Panc1 (cell line): ENCODE results near the gene ZIM2.

Experiments used
- POLR2AphosphoS5 ChIP-seq: IDR thresholded peaks from 2 replicates; pipeline ENCODE4 v1.6.1; 2012; ENCODE audit warnings: mild to moderate bottlenecking, low read depth, low read length, moderate library complexity
- TF ChIP-seq, protein P1 (sequence below): fragments of 450-650 bp; IDR thresholded peaks from 2 replicates; pipeline ENCODE4 v1.5.1; 2017; ENCODE audit warnings: mild to moderate bottlenecking
- TF ChIP-seq, protein P2 (sequence below), 2 experiments: IDR thresholded peaks; 2 replicates each; pipeline ENCODE4 v1.6.1; 2011 to 2012; ENCODE audit warnings: low read depth in 2 of 2, control low read depth in 1 of 2, low read length in 1 of 2, mild to moderate bottlenecking in 1 of 2, moderate library complexity in 1 of 2; ENCODE audit not compliant: insufficient read depth in 1 of 2

GRCh38 chr19:56877069-56877715 lies 36.7 kb upstream of the ZIM2 start:
- TF ChIP-seq, protein P1, sequence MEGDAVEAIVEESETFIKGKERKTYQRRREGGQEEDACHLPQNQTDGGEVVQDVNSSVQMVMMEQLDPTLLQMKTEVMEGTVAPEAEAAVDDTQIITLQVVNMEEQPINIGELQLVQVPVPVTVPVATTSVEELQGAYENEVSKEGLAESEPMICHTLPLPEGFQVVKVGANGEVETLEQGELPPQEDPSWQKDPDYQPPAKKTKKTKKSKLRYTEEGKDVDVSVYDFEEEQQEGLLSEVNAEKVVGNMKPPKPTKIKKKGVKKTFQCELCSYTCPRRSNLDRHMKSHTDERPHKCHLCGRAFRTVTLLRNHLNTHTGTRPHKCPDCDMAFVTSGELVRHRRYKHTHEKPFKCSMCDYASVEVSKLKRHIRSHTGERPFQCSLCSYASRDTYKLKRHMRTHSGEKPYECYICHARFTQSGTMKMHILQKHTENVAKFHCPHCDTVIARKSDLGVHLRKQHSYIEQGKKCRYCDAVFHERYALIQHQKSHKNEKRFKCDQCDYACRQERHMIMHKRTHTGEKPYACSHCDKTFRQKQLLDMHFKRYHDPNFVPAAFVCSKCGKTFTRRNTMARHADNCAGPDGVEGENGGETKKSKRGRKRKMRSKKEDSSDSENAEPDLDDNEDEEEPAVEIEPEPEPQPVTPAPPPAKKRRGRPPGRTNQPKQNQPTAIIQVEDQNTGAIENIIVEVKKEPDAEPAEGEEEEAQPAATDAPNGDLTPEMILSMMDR: no peak
- no peak for TF ChIP-seq POLR2AphosphoS5
- TF ChIP-seq, protein P2, sequence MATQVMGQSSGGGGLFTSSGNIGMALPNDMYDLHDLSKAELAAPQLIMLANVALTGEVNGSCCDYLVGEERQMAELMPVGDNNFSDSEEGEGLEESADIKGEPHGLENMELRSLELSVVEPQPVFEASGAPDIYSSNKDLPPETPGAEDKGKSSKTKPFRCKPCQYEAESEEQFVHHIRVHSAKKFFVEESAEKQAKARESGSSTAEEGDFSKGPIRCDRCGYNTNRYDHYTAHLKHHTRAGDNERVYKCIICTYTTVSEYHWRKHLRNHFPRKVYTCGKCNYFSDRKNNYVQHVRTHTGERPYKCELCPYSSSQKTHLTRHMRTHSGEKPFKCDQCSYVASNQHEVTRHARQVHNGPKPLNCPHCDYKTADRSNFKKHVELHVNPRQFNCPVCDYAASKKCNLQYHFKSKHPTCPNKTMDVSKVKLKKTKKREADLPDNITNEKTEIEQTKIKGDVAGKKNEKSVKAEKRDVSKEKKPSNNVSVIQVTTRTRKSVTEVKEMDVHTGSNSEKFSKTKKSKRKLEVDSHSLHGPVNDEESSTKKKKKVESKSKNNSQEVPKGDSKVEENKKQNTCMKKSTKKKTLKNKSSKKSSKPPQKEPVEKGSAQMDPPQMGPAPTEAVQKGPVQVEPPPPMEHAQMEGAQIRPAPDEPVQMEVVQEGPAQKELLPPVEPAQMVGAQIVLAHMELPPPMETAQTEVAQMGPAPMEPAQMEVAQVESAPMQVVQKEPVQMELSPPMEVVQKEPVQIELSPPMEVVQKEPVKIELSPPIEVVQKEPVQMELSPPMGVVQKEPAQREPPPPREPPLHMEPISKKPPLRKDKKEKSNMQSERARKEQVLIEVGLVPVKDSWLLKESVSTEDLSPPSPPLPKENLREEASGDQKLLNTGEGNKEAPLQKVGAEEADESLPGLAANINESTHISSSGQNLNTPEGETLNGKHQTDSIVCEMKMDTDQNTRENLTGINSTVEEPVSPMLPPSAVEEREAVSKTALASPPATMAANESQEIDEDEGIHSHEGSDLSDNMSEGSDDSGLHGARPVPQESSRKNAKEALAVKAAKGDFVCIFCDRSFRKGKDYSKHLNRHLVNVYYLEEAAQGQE (IDR thresholded peaks at IDR 0.05; ENCODE audit: insufficient read depth in 1 of 2, low read depth in 2 of 2, low read length in 1 of 2): no peak
